ENCODE data around the gene JAZF1. TPM values are rescaled to one million over a fixed set of nuclear protein-coding genes. Genes with fewer than 3 reads are reported as not detected.

The JAZF1 gene
- total RNA-seq, 1 experiment from 2014 or later: 0.90 TPM

GRCh38 chr7:27998382-27998781, 182.2 kb downstream of the JAZF1 start:
- no peaks in the 10 kb centered on the region for H3K9me2 ChIP-seq (ENCODE audit: insufficient read depth)
- H3K4me1 ChIP-seq (replicated peaks; ENCODE audit: insufficient read depth): no peaks in the 10 kb centered on the region
- BruUV-seq (replicated peaks): no TSS peak
- no peaks in the 10 kb centered on the region for H3K27me3 ChIP-seq (ENCODE audit: insufficient read depth, low read depth)
- no peak for TF ChIP-seq EZH2 (IDR thresholded peaks at IDR 0.05; ENCODE audit: low read depth)
- TF ChIP-seq, protein P1, sequence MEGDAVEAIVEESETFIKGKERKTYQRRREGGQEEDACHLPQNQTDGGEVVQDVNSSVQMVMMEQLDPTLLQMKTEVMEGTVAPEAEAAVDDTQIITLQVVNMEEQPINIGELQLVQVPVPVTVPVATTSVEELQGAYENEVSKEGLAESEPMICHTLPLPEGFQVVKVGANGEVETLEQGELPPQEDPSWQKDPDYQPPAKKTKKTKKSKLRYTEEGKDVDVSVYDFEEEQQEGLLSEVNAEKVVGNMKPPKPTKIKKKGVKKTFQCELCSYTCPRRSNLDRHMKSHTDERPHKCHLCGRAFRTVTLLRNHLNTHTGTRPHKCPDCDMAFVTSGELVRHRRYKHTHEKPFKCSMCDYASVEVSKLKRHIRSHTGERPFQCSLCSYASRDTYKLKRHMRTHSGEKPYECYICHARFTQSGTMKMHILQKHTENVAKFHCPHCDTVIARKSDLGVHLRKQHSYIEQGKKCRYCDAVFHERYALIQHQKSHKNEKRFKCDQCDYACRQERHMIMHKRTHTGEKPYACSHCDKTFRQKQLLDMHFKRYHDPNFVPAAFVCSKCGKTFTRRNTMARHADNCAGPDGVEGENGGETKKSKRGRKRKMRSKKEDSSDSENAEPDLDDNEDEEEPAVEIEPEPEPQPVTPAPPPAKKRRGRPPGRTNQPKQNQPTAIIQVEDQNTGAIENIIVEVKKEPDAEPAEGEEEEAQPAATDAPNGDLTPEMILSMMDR (conservative IDR thresholded peaks at IDR 0.05): no peak
- no peaks in the 10 kb centered on the region for H3F3A ChIP-seq (ENCODE audit: insufficient read depth, low read depth)
- ChIA-PET CTCF (no interaction called here), POLR2A (ENCODE audit: unreplicated experiment) (interaction anchor here (0.6 kb wide), 1 partner anchor 77 kb away, joined by 5 read pairs; no protein-coding TSS in a partner anchor)
- intact Hi-C loops (cut with micrococcal nuclease; ENCODE audit: unreplicated experiment): no loop called here
- H2AFZ ChIP-seq: no peak overlapping the region
- DNase-seq: no peak
- H3K4me2 ChIP-seq: no peak overlapping the region
- H3K79me2 ChIP-seq (ENCODE audit: low read depth): no peaks in the 10 kb centered on the region
- no peaks in the 10 kb centered on the region for H3K9me3 ChIP-seq (ENCODE audit: insufficient read depth, low read depth)
- no peaks in the 10 kb centered on the region for H4K20me1 ChIP-seq (ENCODE audit: insufficient read depth)
- H3K36me3 ChIP-seq (ENCODE audit: low read depth): no peaks in the 10 kb centered on the region
- no peak overlapping the region for H3K4me3 ChIP-seq
- no peak overlapping the region for H3K27ac ChIP-seq

GRCh38 chr7:27997188-27997707, 183.3 kb downstream of the JAZF1 start:
- intact Hi-C loops (cut with micrococcal nuclease; ENCODE audit: unreplicated experiment): no loop called here
- Histone ChIP-seq H3K27ac (no peak overlapping the region), H3K27me3 (ENCODE audit: insufficient read depth, low read depth) (no peaks in the 10 kb centered on the region), H3K9me3 (ENCODE audit: insufficient read depth, low read depth) (no peaks in the 10 kb centered on the region), H2AFZ (no peak overlapping the region), H3F3A (ENCODE audit: insufficient read depth, low read depth) (no peaks in the 10 kb centered on the region), H3K4me1 (replicated peaks; ENCODE audit: insufficient read depth) (no peaks in the 10 kb centered on the region), H4K20me1 (ENCODE audit: insufficient read depth) (no peaks in the 10 kb centered on the region), H3K36me3 (ENCODE audit: low read depth) (no peaks in the 10 kb centered on the region), H3K4me3 (no peak overlapping the region), H3K79me2 (ENCODE audit: low read depth) (no peaks in the 10 kb centered on the region), H3K9me2 (ENCODE audit: insufficient read depth) (no peaks in the 10 kb centered on the region), H3K4me2 (no peak overlapping the region)
- DNase-seq: no peak
- no peak for TF ChIP-seq EZH2 (IDR thresholded peaks at IDR 0.05; ENCODE audit: low read depth)
- TF ChIP-seq, protein P1 (conservative IDR thresholded peaks at IDR 0.05): no peak
- no TSS peak for BruUV-seq (replicated peaks)
- POLR2A ChIA-PET (ENCODE audit: unreplicated experiment): no interaction called here
- CTCF ChIA-PET: interaction anchor here (0.7 kb wide), 2 partner anchors 41 to 55 kb away, joined by 5 to 16 read pairs; no protein-coding TSS in a partner anchor

- intact Hi-C loops (cut with micrococcal nuclease; ENCODE audit: unreplicated experiment): no loop called here
- Histone ChIP-seq H4K20me1 (ENCODE audit: insufficient read depth) (no peaks in the 10 kb centered on the region), H3K4me3 (no peak overlapping the region), H3K4me1 (replicated peaks; ENCODE audit: insufficient read depth) (no peaks in the 10 kb centered on the region), H3K9me3 (ENCODE audit: insufficient read depth, low read depth) (no peaks in the 10 kb centered on the region), H3K27me3 (ENCODE audit: insufficient read depth, low read depth) (no peaks in the 10 kb centered on the region), H3K36me3 (ENCODE audit: low read depth) (no peaks in the 10 kb centered on the region), H2AFZ (no peak overlapping the region), H3F3A (ENCODE audit: insufficient read depth, low read depth) (no peaks in the 10 kb centered on the region), H3K79me2 (ENCODE audit: low read depth) (no peaks in the 10 kb centered on the region), H3K27ac (no peak overlapping the region), H3K9me2 (ENCODE audit: insufficient read depth) (no peaks in the 10 kb centered on the region), H3K4me2 (no peak overlapping the region)
- TF ChIP-seq EZH2 (IDR thresholded peaks at IDR 0.05; ENCODE audit: low read depth): no peak
- TF ChIP-seq, protein P1 (conservative IDR thresholded peaks at IDR 0.05): no peak
- POLR2A ChIA-PET (ENCODE audit: unreplicated experiment): no interaction called here
- no peak for DNase-seq
- CTCF ChIA-PET: no interaction called here
- BruUV-seq (replicated peaks): no TSS peak
These were observed 184.5 kb downstream of the JAZF1 start for GRCh38 chr7:27996141-27996540.

All from PC-9 (cell line).